H9 (cell line): ENCODE results near the gene HK2. TPM values are rescaled to one million over a fixed set of nuclear protein-coding genes. Genes with fewer than 3 reads are reported as not detected.

Experiments used
- DNase-seq: peaks from one replicate; pipeline ENCODE4 v3.0.0-alpha.2; 2017
- H2AFZ ChIP-seq: one replicate; pipeline ENCODE4 v1.6.1; 2013; ENCODE audit warnings: mild to moderate bottlenecking, low read length, control low read depth, moderate library complexity
- H2AK5ac ChIP-seq: 2 replicates; pipeline ENCODE4 v1.6.1; 2013; ENCODE audit warnings: low read length, control low read depth, mixed read lengths; ENCODE audit not compliant: insufficient read length
- H2BK120ac ChIP-seq: one replicate; pipeline ENCODE4 v1.6.1; 2013; ENCODE audit warnings: low read depth, mild to moderate bottlenecking, low read length, control low read depth, inconsistent platforms; ENCODE audit not compliant: poor library complexity, severe bottlenecking
- H2BK12ac ChIP-seq: 2 replicates; pipeline ENCODE4 v1.6.1; 2013; ENCODE audit warnings: low read length, control low read depth, mixed read lengths, low read depth; ENCODE audit not compliant: insufficient read length
- H2BK15ac ChIP-seq: 2 replicates; pipeline ENCODE4 v1.6.1; 2013; ENCODE audit warnings: low read depth, low read length, control low read depth
- H2BK20ac ChIP-seq: one replicate; pipeline ENCODE4 v1.6.1; 2013; ENCODE audit warnings: low read depth, mild to moderate bottlenecking, low read length, control low read depth, inconsistent platforms; ENCODE audit not compliant: poor library complexity, severe bottlenecking
- H2BK5ac ChIP-seq: 2 replicates; pipeline ENCODE4 v1.6.1; 2013; ENCODE audit warnings: low read length, control low read depth, mixed read lengths; ENCODE audit not compliant: insufficient read length
- H3K14ac ChIP-seq: 2 replicates; pipeline ENCODE4 v1.6.1; 2013; ENCODE audit warnings: low read length, control low read depth; ENCODE audit not compliant: insufficient read depth
- H3K18ac ChIP-seq: 2 replicates; pipeline ENCODE4 v1.6.1; 2013; ENCODE audit warnings: low read depth, mild to moderate bottlenecking, mixed read lengths, low read length, control low read depth; ENCODE audit not compliant: insufficient read length
- H3K23ac ChIP-seq: 2 replicates; pipeline ENCODE4 v1.6.1; 2013; ENCODE audit warnings: low read length, control low read depth, mixed read lengths, low read depth; ENCODE audit not compliant: insufficient read length
- H3K23me2 ChIP-seq: 2 replicates; pipeline ENCODE4 v1.6.1; 2013; ENCODE audit warnings: low read depth, mild to moderate bottlenecking, mixed read lengths, low read length, control low read depth; ENCODE audit not compliant: insufficient read length, poor library complexity, severe bottlenecking
- H3K27ac ChIP-seq: 2 replicates; pipeline ENCODE4 v1.5.1; 2013; ENCODE audit warnings: low read length, control low read depth, mixed read lengths, low read depth; ENCODE audit not compliant: insufficient read length
- H3K27me3 ChIP-seq: 2 replicates; pipeline ENCODE4 v1.6.1; 2013; ENCODE audit warnings: low read length, control low read depth, inconsistent platforms; ENCODE audit not compliant: insufficient read depth
- H3K4ac ChIP-seq: 2 replicates; pipeline ENCODE4 v1.6.1; 2013; ENCODE audit warnings: low read depth, mild to moderate bottlenecking, control low read depth, inconsistent platforms, low read length, moderate library complexity
- H3K4me1 ChIP-seq: 2 replicates; pipeline ENCODE4 v1.6.1; 2013; ENCODE audit warnings: low read length, control low read depth, inconsistent platforms; ENCODE audit not compliant: insufficient read depth
- H3K4me2 ChIP-seq: 2 replicates; pipeline ENCODE4 v1.6.1; 2013; ENCODE audit warnings: low read length, control low read depth, mixed read lengths; ENCODE audit not compliant: insufficient read length, insufficient read depth
- H3K56ac ChIP-seq: 2 replicates; pipeline ENCODE4 v1.6.1; 2013; ENCODE audit warnings: low read depth, mild to moderate bottlenecking, mixed read lengths, low read length, control low read depth; ENCODE audit not compliant: insufficient read length
- H3K79me1 ChIP-seq: 2 replicates; pipeline ENCODE4 v1.6.1; 2013; ENCODE audit warnings: low read depth, mild to moderate bottlenecking, moderate library complexity, low read length, control low read depth, inconsistent platforms; ENCODE audit not compliant: insufficient read depth, poor library complexity, severe bottlenecking
- H3K79me2 ChIP-seq: 2 replicates; pipeline ENCODE4 v1.6.1; 2013; ENCODE audit warnings: low read length, control low read depth, inconsistent platforms; ENCODE audit not compliant: insufficient read depth
- H3K9ac ChIP-seq: 2 replicates; pipeline ENCODE4 v1.6.1; 2013; ENCODE audit warnings: low read length, control low read depth, mixed read lengths; ENCODE audit not compliant: insufficient read length; ENCODE audit errors: extremely low read depth
- H3K9me3 ChIP-seq: one replicate; pipeline ENCODE4 v1.6.1; 2013; ENCODE audit warnings: low read depth, low read length, inconsistent platforms; ENCODE audit not compliant: control insufficient read depth
- H3T11ph ChIP-seq: one replicate; pipeline ENCODE4 v1.6.1; 2013; ENCODE audit warnings: mild to moderate bottlenecking, low read length, control low read depth, inconsistent platforms
- H4K20me1 ChIP-seq: one replicate; pipeline ENCODE4 v1.6.1; 2013; ENCODE audit not compliant: control insufficient read depth, insufficient read length, insufficient read depth
- H4K5ac ChIP-seq: 2 replicates; pipeline ENCODE4 v1.6.1; 2013; ENCODE audit warnings: low read depth, mild to moderate bottlenecking, mixed read lengths, low read length, control low read depth; ENCODE audit not compliant: insufficient read length
- H4K8ac ChIP-seq: replicated peaks from 2 replicates; pipeline ENCODE4 v1.6.1; 2013; ENCODE audit warnings: low read length, control low read depth, mixed read lengths, low read depth; ENCODE audit not compliant: insufficient read length
- H4K91ac ChIP-seq: 2 replicates; pipeline ENCODE4 v1.6.1; 2013; ENCODE audit warnings: low read depth, mild to moderate bottlenecking, moderate library complexity, mixed read lengths, low read length, control low read depth; ENCODE audit not compliant: insufficient read length
- H3K27ac Mint-ChIP-seq, 3 experiments: 2 replicates in 2 of 3; 3 replicates in 1 of 3; pipeline ENCODE4 v1.8.0; 2020 to 2021; ENCODE audit warnings: mixed read lengths in 3 of 3, mild to moderate bottlenecking in 1 of 3, moderate library complexity in 1 of 3
- H3K27me3 Mint-ChIP-seq: 2 replicates; pipeline ENCODE4 v1.8.0; 2021; ENCODE audit warnings: low read depth, mild to moderate bottlenecking, moderate library complexity, mixed read lengths
- H3K36me3 Mint-ChIP-seq, 3 experiments: 2 replicates in 2 of 3; 3 replicates in 1 of 3; pipeline ENCODE4 v1.8.0; 2020 to 2021; ENCODE audit warnings: low read depth in 3 of 3, mixed read lengths in 3 of 3; ENCODE audit not compliant: insufficient read depth in 1 of 3
- H3K4me1 Mint-ChIP-seq, 2 experiments: 2 replicates each; pipeline ENCODE4 v1.8.0; 2020; ENCODE audit warnings: mixed read lengths in 2 of 2
- H3K4me3 Mint-ChIP-seq, 2 experiments: 2 replicates in 1 of 2; 3 replicates in 1 of 2; pipeline ENCODE4 v1.8.0; 2020 to 2021; ENCODE audit warnings: mild to moderate bottlenecking in 2 of 2, mixed read lengths in 2 of 2, moderate library complexity in 1 of 2
- H3K9me3 Mint-ChIP-seq, 2 experiments: 2 replicates in 1 of 2; 3 replicates in 1 of 2; pipeline ENCODE4 v1.8.0; 2020; ENCODE audit warnings: mild to moderate bottlenecking in 2 of 2, mixed read lengths in 2 of 2, moderate library complexity in 1 of 2
- WGBS: extraction: QIAGEN DNeasy Blood & Tissue Kit; methylation state at CpG from one replicate; pipeline ENCODE4 v1.1.7; 2013; ENCODE audit warnings: missing lambda C conversion rate, low lambda C conversion rate, mixed read lengths; ENCODE audit not compliant: insufficient read length; ENCODE audit errors: extremely low coverage; 5-methylcytosine and 5-hydroxymethylcytosine counted together
- total RNA-seq: library from RNA; stranded (reverse); gene quantifications from 2 replicates; pipeline ENCODE4 v1.2.1, GENCODE V29; 2021
- TF ChIP-seq, protein P1 (sequence below): fragments of 200-600 bp; sonication (generic); conservative IDR thresholded peaks from 3 replicates; pipeline ENCODE4 v1.8.0; 2021; ENCODE audit warnings: antibody characterized with exemption, mild to moderate bottlenecking

Gene HK2
- total RNA-seq, 1 experiment from 2014 or later = 54.3 TPM

DNA sequence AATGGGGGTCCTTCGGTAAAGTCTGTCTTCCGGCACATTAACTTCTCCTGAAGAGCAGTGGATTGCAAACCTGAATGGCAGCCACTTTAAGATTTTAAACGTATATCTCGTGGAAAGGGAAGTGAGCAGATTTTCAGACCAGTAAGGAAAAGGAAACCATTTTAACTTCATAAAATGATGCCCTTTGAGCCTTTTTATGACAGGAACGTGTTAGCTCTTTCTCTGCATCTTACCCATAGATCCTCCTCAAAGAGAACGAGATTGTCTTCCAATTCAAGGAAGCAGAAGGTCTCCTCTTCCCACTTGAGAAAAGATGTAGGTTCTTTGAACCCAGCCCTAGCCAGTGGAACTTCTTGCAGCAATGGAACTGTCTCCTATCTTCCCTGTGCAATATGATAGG is 35.6 kb downstream of the HK2 start:
- H3K4me2 ChIP-seq = no peak overlapping the region

More for the DNA sequence above, 35.6 kb downstream of the HK2 start:
- H3K4me1 Mint-ChIP-seq = peaks cover 22 to 30% of the 10 kb centered on the region in 2 experiments
- DNase-seq = no peak
- no peak overlapping the region for H3T11ph ChIP-seq
- peaks cover 53 to 86% (median 69%) of the 10 kb centered on the region in 3 experiments for H3K36me3 Mint-ChIP-seq
- H2BK20ac ChIP-seq = no peak overlapping the region
- no peaks in the 10 kb centered on the region for H3K9me3 ChIP-seq
- H2BK5ac ChIP-seq = no peak overlapping the region
- no peak overlapping the region for H3K4ac ChIP-seq
- no peaks in the 10 kb centered on the region for H4K20me1 ChIP-seq
- H2AK5ac ChIP-seq = no peak overlapping the region
- H3K23ac ChIP-seq = no peak overlapping the region
- H3K4me3 Mint-ChIP-seq = no peak overlapping the region
- no peaks in the 10 kb centered on the region; the same call in 1 of the 2 replicates for H3K4me1 ChIP-seq
- no peak overlapping the region for H4K5ac ChIP-seq
- H3K27ac ChIP-seq = no peak overlapping the region
- no peak overlapping the region for H2BK15ac ChIP-seq
- no peaks in the 10 kb centered on the region for H3K9me3 Mint-ChIP-seq
- H3K14ac ChIP-seq = no peak overlapping the region
- H3K56ac ChIP-seq = no peak overlapping the region
- WGBS = no CpG with 5 or more reads among the region's 6 CpGs
- H2AFZ ChIP-seq = no peak overlapping the region
- H3K79me1 ChIP-seq = peaks cover 9% of the 10 kb centered on the region
- no peaks in the 10 kb centered on the region for H3K23me2 ChIP-seq
- no peak overlapping the region for H3K9ac ChIP-seq
- H3K18ac ChIP-seq = no peak overlapping the region
- no peak overlapping the region for H2BK120ac ChIP-seq
- H3K27me3 Mint-ChIP-seq = no peaks in the 10 kb centered on the region
- H4K8ac ChIP-seq = no peak overlapping the region
- TF ChIP-seq, protein P1, sequence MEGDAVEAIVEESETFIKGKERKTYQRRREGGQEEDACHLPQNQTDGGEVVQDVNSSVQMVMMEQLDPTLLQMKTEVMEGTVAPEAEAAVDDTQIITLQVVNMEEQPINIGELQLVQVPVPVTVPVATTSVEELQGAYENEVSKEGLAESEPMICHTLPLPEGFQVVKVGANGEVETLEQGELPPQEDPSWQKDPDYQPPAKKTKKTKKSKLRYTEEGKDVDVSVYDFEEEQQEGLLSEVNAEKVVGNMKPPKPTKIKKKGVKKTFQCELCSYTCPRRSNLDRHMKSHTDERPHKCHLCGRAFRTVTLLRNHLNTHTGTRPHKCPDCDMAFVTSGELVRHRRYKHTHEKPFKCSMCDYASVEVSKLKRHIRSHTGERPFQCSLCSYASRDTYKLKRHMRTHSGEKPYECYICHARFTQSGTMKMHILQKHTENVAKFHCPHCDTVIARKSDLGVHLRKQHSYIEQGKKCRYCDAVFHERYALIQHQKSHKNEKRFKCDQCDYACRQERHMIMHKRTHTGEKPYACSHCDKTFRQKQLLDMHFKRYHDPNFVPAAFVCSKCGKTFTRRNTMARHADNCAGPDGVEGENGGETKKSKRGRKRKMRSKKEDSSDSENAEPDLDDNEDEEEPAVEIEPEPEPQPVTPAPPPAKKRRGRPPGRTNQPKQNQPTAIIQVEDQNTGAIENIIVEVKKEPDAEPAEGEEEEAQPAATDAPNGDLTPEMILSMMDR = no peak
- H3K79me2 ChIP-seq = peaks cover 3% of the 10 kb centered on the region; the same call in 1 of the 2 replicates
- H2BK12ac ChIP-seq = no peak overlapping the region
- no peaks in the 10 kb centered on the region for H3K27me3 ChIP-seq
- no peak overlapping the region for H3K27ac Mint-ChIP-seq
- H4K91ac ChIP-seq = no peak overlapping the region
